DMS114 treated with DMSO at 0.1 percent for 48 hours (cell line): ENCODE measurements around the gene CSNK1A1L.
A peak's percentile ranks its signal among the peaks of the same experiment; 100 is the strongest.

Experiments
- DNase-seq: peaks from one replicate; lab custom pipeline; 2025; ENCODE audit not compliant: unreplicated experiment; lab: John Stamatoyannopoulos, UW

The CSNK1A1L gene

DNA sequence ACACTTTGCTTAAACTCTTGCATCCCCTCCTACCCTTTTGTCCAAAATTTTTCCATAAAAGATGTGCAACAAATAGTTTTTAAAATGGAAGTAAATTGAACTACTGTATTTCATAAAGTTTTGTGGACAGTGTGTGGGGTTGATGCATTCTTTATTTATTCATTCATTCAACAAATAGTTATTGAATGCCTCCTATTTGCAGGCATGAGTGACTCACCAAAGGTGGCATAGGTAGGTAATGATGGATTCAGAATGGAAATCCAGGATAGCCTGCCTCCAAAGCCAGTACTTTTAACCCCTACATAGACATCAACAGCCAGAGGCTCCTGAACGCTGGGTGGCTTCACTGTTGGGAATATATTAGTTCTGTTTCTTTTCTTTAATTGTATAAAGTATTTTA lies 2.4 kb upstream of the CSNK1A1L start:
- DNase-seq: no peak

GRCh38 chr13:37107456-37107855 lies 2.0 kb upstream of the CSNK1A1L start:
- no peak for DNase-seq

DNA sequence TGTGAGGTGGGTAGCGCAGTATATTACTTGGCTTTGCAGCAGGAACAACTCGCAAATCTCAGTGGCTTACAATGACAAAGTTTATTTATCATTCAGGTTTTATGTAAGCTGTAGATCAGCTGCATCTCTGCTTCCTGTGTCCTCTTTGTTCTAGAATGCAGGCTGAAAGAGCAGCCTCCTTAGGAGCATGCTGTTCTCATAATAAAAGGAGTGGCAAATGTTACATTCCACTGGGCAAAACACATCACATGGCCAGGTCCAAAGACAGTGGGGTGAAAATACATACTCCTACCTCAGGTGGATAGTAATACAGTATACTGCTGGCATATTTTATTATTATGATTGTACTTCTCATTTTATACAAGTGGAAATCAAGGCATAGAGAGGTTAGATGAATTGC lies 1.2 kb upstream of the CSNK1A1L start:
- no peak for DNase-seq

GRCh38 chr13:37102896-37103295 lies 2.6 kb downstream of the CSNK1A1L start:
- DNase-seq: no peak

DNA sequence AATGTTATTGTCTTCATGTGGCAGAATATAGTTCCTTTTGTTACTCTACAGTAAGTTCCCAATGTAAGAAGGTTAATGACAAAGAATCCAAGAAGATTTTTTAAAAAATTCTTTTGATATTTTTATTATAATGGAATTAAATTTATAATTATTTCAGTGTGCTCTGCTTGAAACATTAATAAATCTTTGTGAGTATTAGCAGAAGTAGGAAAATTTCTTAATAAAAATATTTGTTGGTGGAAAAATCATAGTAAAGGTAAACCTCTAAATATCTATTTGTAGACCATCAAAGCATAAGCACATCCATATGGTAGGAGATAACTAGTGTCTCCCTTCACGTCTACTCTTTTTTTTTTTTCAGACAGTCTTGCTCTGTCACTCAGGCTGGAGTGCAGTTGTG lies 4.3 kb downstream of the CSNK1A1L start:
- no peak for DNase-seq

GRCh38 chr13:37100731-37101130 lies 4.7 kb downstream of the CSNK1A1L start:
- no peak for DNase-seq

- no peak for DNase-seq
Observed at GRCh38 chr13:37097076-37097475, 8.4 kb downstream of the CSNK1A1L start.

GRCh38 chr13:37094840-37095239 lies 10.6 kb downstream of the CSNK1A1L start:
- no peak for DNase-seq

GRCh38 chr13:37094099-37094498 lies 11.4 kb downstream of the CSNK1A1L start:
- no peak for DNase-seq

GRCh38 chr13:37091835-37092234 lies 13.6 kb downstream of the CSNK1A1L start:
- no peak for DNase-seq

GRCh38 chr13:37090912-37091311 lies 14.6 kb downstream of the CSNK1A1L start:
- DNase-seq: no peak

DNA sequence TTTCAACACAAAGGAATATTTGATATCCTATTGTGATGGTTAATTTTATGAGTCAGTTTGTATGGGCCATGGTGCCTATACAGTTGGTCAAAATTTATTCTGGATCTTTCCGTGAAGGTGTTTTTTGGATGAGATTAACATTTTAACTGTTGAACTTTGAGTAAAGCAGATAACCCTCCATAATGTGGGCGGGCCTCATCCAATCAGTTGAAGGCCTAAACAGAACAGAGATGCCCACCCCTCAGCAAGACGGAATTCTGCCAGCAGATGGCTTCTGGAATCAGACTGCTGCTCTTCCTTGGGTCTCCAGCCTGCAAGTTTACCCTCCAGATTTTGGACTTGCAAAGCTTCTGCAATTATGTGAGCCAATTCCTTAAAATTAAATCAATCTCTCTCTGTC lies 16.0 kb downstream of the CSNK1A1L start:
- DNase-seq: no peak

DNA sequence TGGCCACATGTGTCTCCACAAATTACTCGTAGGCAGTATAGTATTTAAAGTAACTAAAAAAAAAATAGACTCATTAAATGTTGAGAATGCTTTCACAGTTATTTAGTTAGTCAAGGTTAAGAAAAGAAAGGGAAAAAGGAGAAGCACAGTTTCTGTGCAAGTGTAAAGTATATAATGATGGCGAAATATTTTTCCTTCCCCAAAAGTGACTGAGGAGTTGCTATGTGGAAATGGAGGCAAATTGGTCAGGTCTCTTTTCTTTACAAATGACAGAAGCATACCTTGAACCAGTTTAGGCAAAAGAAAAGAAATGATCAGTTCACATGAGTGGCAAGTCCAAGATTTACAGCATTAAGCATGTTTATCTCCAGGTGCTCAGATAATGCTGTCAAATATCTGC lies 18.0 kb downstream of the CSNK1A1L start:
- DNase-seq: no peak

DNA sequence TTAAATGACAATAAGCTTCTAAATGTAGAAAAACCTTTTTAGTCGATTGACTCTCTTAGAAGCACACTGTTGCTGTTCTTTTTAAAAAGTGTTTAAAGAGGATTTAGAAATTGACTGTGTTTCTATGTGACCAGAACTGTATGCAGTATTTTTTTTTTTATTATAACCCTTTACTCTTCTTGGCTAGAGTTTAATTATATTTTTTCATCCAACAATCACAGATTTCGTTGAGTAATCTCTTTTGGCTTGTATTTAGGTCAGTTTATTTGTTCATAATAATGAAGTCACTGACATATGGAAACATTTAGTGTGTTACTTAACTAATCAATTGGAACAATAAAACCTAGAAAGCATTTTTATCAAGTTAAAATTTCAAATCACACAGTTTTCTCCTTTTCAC lies 19.9 kb downstream of the CSNK1A1L start:
- DNase-seq: no peak

GRCh38 chr13:37076818-37077217 lies 28.6 kb downstream of the CSNK1A1L start:
- DNase-seq: no peak

- no peak for DNase-seq
Observed at GRCh38 chr13:37075164-37075563, 30.3 kb downstream of the CSNK1A1L start.

DNA sequence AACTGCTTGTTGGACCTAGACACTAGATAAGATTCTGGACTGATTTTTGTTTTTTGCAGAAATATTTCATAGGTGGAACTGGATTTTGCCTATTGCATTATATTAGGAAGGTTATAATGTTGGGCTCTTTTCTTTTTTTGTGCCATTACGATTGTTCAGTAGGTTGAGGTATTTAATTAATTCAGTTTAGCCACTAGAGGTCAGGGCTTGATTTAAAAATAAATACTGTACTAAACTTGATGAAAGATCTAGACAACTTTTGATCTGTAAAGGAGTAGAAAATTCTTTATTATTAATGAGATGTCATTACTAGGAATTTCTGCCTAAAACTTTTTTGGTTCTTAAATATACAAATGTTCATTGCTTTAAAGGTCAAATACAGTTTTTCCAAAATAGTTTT lies 30.8 kb downstream of the CSNK1A1L start:
- peak; percentile 1 for DNase-seq

GRCh38 chr13:37072024-37072423 lies 33.4 kb downstream of the CSNK1A1L start:
- DNase-seq: no peak

GRCh38 chr13:37070956-37071355 lies 34.5 kb downstream of the CSNK1A1L start:
- DNase-seq: no peak

DNA sequence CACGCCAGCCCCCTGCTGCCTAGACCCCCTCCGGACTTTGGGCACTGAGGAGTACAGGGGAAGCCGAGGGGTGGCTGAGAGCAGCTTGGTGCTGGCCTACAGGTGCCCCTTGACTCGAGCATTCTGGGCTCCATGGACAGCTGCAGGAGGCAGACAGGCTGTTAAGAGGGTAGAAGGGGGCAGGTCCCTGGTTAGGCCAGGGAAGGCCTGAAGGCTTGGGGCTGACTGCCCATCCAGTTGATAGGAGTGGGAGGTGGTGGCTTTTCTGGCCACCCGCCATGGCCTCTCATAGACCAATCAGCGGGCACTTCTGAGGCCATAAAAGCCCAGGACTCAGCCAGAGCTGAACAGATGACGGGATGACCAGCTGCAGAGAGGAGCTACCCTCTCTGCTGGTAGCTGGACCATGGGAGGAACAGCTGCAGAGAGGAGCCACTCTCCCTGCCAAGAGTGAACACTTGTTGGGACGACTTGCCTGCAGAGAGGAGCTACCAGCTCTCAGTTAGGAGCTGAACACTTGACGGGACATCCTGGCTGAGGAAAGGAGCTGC lies 35.2 kb downstream of the CSNK1A1L start:
- no peak for DNase-seq

GRCh38 chr13:37069597-37070103 lies 35.8 kb downstream of the CSNK1A1L start:
- no peak for DNase-seq

DNA sequence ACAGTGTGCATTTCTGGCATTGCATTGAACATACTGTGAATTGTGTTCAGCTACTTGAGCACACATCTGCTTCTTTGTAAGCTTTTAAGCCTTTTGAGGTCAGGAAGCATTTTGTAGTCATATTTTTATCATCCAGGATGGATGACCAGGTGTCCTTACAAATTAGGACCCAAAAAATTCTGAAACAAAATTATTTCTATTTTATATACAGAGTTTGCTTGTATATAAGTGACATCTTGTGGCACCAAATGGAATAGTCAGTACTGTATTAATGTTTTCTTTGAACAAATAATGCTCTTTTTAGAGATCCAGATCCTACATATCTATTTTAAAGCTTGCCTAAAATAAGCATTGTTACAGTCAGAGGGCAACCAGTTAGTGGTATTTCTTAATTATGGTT lies 36.5 kb downstream of the CSNK1A1L start:
- DNase-seq: no peak

GRCh38 chr13:37067874-37068273 lies 37.6 kb downstream of the CSNK1A1L start:
- no peak for DNase-seq
